GM18498 (cell line): ENCODE measurements around the gene NECAP2.
"Not testable (repeated sequence)": the region's sequence is repeated elsewhere in the genome, so short reads cannot be mapped to it uniquely, and the experiment has no call there.

ENCODE experiments used
- ATAC-seq: cut with Tn5 transposase; IDR thresholded peaks from one replicate; pipeline ENCODE4 v1.9.1; 2021; ENCODE audit warnings: mild to moderate bottlenecking, moderate library complexity; ENCODE audit not compliant: unreplicated experiment

Gene NECAP2

GRCh38 chr1:16492937-16493336 lies 52.4 kb downstream of the NECAP2 start:
- ATAC-seq: not testable (repeated sequence)

- not testable (repeated sequence) for ATAC-seq
Measured at GRCh38 chr1:16493731-16494130, 53.2 kb downstream of the NECAP2 start.

- ATAC-seq: not testable (repeated sequence)
Measured at GRCh38 chr1:16497474-16497904, 57.0 kb downstream of the NECAP2 start.

- ATAC-seq: not testable (repeated sequence)
Measured at GRCh38 chr1:16498047-16498446, 57.5 kb downstream of the NECAP2 start.

GRCh38 chr1:16498573-16499413 lies 58.3 kb downstream of the NECAP2 start:
- ATAC-seq: peak; percentile 92

GRCh38 chr1:16500466-16500865 lies 59.9 kb downstream of the NECAP2 start:
- not testable (repeated sequence) for ATAC-seq

GRCh38 chr1:16500975-16501374 lies 60.5 kb downstream of the NECAP2 start:
- ATAC-seq: not testable (repeated sequence)

- not testable (repeated sequence) for ATAC-seq
Measured at GRCh38 chr1:16501446-16501845, 60.9 kb downstream of the NECAP2 start.

- no peak for ATAC-seq
Measured at GRCh38 chr1:16503494-16503893, 63.0 kb downstream of the NECAP2 start.

- ATAC-seq: not testable (repeated sequence)
Measured at GRCh38 chr1:16505870-16506269, 65.3 kb downstream of the NECAP2 start.

GRCh38 chr1:16506364-16507136 lies 66.0 kb downstream of the NECAP2 start:
- not testable (repeated sequence) for ATAC-seq

- not testable (repeated sequence) for ATAC-seq
Measured at GRCh38 chr1:16508861-16509445, 68.4 kb downstream of the NECAP2 start.
